Ammon's horn (tissue), 1 donor: ENCODE results near the gene ACTA1.
"Not testable (repeated sequence)": the region's sequence is repeated elsewhere in the genome, so short reads cannot be mapped to it uniquely, and the experiment has no call there.

ENCODE experiments used
- DNase-seq: peaks from one replicate; pipeline ENCODE4 v3.0.0-alpha.2; 2016; ENCODE audit warnings: low spot score

Gene ACTA1

DNA sequence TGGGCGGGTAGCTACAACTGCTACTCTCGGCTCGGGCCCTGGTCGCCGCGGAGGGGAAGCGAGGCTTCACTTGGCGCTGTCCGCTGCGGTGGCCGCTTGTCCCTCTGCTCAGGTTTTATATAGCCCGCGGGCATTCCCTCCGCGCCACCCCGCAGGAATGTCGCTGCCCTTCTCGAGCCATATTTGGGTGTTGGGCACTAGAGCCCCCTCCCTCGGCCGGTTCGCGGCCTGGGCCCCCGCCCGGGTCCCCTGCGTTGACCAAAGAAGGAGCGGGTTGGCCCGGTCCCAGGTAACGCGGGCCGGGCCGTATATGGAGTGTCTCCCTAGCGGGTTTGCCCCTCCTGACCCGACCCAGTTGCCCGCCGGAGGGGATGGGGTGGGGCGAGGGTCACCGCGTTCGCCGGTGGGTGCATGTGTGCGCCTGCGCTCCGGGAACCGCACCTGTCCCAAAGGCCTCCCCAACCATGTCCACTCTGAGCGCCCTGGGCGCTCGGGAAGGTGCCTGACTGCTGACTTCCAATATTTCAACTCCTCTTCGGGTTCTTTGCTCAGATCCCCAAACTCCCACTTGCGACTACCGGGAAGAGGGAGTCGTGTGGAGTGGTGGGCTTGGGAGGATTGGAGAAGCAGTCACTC lies at the start of gene ACTA1:
TSS of gene ACTA1 (minus strand) at position 90 of the 636 bp plus-strand sequence. CDS start 979 bp downstream, outside the sequence.
- DNase-seq, result no peak

DNA sequence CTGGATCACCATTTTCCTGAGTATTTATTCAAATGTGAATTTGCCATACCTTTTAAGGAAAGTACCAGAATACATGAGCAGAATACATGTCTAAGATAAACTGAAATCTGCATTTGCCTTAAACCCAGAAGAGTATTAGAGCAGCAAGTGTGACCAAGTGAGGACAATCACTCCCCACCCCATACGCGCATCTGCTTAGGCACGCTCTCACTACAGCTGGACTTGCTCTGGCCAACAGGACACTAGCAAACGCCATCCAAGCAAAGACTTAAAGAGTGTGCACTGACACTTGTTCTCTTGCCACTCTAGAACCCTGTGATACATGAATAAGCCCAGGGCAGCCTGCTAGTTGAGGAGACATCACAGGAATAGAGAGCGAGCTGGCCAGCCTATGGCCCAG lies 48.6 kb upstream of the ACTA1 start:
- DNase-seq, result peak; percentile 8

DNA sequence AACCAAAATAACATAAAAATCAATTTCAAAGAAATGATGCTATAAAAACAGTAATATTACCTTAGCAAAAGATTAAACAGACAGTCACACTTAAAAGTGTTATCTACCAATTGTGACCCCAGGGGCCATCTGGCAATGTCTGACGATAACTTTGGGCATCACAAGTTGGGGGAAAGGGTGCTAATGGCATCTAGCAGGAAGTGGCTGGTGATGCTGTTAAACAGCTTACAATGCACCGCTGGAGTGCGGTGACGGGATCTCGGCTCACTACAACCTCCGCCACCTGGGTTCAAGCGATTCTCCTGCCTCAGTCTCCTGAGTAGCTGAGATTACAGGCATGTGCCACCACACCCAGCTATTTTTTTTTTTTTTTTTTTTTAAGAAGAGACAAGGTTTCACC lies 46.6 kb upstream of the ACTA1 start:
- DNase-seq, result no peak

DNA sequence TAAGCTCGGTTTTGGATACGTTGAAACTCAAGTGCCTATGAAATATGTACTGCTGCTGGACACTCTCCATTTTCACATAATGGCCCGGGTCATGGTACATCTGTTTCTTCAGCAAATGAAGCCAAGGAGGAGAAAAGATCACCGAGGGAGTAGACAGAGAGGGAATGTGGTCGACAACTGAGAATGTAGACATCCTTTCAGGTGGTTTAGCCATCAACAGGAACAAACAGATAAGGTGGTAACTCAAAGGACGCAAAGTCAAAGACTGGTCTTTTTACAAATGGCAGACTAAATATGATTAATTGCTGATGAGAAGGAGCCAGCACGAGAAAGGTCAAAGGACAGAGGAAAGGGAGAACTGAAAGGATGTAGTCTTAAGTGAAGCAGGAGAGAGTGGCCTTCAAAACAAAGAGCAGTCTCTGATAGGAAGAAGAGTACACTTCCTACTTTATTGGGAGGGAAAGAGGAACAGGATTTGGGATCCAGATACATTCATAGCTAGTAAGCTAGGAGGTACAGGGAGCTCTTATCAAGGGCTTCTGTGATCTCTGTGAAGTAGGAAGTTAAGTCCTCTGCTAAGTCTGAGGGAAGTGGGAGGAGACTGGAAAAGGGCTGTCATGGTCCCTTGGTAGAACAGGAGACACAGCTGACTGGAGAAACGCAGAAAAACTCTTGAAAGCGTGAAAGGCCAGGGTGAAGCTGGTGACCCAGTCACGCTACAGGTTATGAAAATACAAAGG lies 45.9 kb upstream of the ACTA1 start:
- DNase-seq, result no peak

DNA sequence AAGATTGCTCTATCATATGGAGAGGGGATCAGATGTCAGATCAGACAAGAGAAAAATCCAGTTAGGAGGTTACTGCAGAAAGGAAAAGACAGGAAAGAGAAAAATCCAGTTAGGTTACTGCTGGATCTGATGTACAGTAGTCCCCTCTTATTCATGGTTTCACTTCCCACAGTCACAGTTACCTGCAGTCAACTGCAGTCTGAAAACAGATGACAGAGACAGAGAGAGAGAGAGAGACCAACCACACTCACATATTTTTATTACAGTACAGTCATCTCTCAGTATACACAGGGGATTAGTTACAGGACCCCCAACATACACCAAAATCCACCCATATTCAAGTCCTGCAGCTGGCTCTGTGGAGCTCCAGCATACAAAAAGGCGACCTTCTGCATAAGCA lies 45.0 kb upstream of the ACTA1 start:
- DNase-seq, result no peak

DNA sequence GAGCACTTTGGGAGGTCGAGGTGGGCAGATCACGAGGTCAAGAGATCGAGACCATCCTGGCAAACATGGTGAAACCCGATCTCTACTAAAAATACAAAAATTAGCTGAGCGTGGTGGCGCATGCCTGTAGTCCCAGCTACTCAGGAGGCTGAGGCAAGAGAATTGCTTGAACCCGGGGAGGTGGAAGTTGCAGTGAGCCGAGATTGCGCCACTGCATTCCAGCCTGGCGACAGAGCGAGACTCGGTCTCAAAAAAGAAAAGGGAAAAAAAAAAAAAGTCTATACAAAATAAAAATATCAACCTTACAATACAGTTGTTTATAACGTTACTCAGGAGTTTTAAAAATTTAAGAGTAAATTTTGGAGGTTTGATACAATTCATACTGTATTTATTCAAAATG lies 42.0 kb upstream of the ACTA1 start:
- not testable (repeated sequence) for DNase-seq

DNA sequence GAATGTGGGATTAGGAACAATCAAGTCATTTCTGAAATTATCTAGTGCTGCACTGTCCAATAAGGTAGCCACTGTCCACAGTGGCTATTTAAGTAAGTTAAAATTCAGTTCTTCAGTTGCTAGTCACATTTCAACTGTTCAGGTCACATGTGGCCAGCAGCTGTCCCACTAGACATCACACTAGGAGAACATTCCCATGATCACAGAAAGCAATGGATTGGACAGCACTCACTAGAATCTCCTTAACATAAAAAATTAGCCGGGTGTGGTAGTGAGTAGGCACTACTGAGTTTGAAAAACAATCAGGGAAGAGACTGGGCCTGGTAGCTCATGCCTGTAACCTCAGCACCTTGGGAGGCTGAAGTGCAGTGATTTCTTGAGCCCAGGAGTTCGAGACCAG lies 40.6 kb upstream of the ACTA1 start:
- DNase-seq, result no peak

DNA sequence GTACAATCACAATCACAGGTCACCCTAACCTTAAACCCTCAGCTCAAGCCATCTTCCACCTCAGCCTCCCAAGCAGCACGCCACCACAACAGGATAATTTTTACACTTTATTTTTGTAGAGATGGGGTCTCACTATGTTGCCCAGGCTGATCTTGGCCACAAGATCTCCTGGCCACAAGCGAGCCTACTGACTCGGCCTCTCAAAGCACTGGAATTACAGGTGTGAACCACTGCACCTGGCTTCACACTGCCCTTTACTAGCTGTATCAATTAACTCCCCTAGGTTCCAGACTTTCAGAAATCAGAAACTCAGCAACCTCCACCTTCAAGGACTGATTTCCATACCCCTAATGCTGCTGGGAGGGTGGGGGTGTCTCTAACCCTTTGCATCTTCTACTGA lies 37.3 kb upstream of the ACTA1 start:
- no peak for DNase-seq

DNA sequence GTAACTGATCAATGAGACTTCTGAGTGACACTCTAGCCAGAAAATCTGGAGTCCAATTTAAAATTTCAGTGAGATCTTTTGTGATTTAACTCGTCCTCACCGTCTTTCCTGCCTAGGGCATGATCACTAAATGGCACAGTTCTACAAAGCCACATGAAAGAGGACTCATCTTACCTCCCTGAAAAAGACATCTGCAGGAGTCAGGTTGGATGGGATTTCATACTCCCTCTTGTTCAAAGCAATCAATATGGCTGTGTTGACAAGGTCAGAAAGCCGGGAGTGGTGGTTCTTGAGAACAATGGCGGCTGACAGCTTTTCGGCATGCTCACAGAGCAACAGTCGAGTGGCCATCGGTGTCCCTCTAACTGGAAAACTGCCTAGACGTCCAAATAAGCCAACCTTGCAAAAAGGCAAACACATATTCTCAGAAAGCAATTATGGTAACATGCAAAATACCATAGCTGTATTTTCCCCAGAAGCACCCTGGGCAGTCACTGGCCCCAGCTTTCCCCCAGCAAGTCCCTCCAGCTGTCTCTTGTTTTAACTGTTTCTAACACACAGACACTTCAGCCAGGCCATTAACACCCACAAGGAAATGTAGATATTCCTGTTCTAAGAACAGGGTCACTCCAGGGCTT lies 36.6 kb upstream of the ACTA1 start:
- no peak for DNase-seq

DNA sequence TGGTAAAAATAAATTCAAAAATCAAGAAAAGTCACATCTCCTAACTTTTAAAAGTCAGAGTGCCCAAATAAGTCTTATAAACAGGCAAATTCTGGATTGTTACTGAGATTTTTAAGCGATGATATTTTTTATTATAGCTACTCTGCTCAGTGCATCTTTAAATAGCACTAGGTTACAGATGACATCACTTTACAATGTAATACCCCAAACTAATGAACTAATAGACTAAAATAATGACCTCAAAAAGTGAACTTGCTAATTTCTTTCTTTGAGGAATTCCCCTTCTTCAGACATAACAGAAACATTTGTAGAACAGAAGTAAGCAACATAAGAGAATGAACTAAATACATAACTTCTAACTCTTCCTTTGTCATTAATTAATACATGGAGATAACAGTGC lies 33.0 kb upstream of the ACTA1 start:
- DNase-seq, result no peak

DNA sequence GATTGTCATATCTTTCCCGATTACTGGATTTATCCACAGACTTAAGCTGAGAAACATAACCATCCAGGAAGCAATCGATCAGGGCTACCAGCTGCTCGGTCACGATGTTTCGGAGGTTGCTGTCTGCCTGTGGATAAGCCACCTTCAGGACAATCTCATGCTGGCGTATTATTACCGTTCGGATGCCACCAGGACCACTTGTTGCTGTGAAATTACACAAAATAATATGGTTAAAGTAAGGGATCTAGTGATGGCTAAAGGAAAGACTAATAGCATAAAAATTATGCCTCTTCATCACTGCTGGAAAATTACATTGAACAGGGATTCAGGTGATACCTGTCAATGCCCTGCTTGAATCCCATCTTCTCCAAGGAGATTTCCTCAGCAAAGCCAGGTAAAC lies 30.8 kb upstream of the ACTA1 start:
- DNase-seq, result no peak

DNA sequence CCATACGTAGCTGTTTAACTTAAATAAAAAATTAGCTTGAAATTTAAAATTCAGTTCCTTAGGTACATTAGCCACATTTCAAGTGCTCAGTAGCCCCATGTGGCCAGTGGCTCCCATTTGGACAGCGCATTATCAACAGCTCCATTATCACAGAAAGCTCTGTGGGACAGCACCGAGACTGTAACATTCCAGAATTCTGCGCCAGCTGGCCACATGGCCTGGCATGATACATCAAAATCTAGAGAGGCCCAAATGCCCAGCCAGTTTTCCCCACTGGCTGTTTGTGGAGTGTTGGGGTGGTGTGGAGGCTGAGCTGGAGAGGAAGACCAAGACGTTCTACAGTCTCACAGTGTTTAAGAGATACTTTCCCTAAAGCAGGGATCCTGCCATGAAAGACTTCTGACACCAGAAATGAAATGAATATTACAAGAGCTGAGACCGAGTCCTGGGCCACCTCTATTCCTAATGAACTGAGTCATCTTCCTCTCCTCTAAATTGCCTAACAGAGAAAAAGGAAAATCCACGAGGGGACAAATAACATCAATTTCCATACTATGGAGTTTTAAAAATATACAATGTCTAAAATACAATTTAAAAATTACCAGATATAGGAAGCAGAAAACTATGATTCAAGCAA lies 27.3 kb upstream of the ACTA1 start:
- peak; percentile 45 for DNase-seq

DNA sequence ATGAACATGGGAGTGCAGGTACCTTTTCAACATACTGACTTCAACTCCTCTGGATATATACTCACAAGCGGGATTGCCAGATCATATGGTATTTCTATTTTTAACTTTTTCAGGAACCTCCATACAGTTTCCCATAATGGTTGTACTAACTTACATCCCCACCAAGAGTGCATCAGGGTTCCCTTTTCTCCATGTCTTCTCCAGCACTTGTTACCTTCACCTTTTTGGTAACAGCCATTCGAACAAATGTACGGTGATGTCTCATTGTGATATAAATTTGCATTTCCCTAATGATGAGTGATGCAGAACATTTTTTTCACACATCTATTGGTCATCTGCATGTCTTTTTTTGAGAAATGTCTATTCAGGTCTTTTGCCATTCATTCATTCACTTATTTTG lies 25.9 kb upstream of the ACTA1 start:
- no peak for DNase-seq

DNA sequence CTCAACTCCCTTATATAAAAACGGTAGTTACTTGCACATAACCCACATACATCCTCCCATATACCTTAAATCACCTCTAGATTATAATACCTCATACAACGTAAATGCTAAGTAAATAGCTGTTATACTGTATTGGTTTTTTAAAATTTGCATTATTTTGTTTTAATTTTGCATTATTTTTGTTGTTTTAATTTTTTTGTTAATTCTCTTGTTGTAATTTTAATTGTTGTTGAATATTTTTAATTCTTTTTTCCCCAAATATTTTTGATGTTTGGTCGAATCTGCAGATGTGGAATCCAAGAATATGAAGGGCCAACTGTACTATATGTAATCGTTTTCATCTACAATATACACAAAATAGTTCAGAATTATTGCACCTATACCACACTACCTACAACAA lies 23.5 kb upstream of the ACTA1 start:
- DNase-seq, result no peak

DNA sequence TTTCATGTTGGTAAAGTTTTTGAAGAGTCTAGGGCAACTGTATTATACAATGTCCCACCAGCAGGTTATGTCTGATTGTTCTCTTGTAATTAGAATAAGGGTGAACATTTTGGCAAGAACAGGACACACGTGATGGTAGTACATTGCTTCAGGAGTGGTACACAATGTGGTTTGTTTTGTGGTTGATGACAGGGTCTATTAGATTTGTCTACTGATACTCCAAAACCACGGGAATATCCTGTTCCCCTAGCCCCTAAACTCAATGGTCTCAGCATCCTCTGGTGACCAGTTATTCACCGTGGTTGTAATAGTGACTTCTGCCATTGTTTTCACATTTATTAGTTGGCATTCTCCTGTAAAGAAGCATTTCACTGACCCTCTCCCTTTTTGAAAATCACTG lies 22.1 kb upstream of the ACTA1 start:
- DNase-seq, result no peak

DNA sequence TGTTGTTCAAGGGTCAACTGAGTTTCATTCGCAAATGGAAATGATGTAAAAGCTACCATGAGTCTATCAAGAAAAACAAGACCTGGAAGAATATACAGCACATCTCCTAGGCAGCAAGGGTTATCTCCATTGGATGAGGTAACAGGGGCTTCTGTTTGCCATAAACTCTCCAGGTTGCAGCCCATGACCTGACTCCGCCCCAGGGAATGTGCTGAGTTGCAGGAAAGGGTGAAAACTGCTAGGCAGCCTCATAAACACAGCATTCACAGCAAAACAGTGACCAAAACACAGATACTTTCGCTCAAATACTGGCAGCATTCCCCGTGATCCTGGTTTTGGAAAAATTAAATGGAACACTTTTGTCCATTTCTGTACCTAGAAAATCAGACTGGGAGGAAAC lies 20.2 kb upstream of the ACTA1 start:
- DNase-seq, result no peak

DNA sequence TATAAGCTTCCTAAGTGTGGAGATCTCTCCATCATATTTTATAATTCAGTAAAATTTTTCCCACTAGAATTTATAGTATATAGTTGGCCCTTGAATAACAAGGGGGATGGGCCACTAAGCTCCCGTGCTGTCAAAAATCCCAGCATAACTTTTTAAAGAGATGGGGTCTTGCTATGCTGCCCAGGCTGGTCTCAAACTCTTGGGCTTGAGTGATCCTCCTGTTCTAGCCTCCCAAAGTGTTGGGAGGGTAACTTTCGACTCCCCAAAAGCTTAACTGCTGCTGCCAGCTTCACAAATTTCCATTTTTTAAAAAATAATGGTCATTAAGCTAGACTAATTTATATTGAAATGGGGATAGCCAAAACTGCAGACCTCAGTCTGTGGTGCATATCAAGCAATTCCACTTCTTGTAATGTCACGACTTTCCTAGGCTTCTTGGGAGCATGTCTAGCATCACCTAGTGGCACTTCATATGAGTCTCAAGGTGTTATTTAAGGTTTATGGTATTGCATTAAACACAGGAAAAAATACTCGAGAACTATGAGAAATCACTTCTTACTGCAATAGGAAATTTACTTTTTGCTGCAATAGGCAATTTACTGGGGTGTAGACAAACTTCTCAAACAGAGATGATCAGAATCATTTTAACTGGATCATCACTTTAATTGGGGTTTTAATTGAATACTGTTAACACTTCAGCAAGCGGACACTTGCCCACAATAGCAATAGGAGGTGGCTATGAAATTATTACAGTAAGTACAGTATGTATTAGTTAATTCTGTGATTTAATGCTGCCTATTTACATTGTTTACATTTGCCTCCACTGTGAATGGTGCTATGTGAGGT lies 19.3 kb upstream of the ACTA1 start:
- peak; percentile 24 for DNase-seq

DNA sequence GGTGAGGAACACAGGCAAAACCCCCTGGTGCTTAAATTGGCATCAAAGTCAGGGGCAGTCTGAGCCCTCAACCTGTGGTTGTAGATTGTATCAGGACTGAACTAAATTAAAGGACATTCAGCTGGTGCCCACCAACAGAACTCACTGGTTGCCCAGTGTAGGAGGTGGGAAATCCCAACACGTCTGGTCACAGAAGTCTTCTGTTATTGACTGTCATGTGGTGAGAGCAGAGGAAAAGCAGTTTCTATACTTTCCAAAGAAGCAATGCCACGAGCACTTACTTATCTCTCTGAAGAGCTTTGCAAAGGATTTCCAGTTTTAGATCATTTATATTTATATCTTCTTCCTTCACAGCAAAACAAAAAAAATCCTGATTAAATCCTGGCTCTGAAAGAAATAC lies 15.0 kb upstream of the ACTA1 start:
- no peak for DNase-seq

DNA sequence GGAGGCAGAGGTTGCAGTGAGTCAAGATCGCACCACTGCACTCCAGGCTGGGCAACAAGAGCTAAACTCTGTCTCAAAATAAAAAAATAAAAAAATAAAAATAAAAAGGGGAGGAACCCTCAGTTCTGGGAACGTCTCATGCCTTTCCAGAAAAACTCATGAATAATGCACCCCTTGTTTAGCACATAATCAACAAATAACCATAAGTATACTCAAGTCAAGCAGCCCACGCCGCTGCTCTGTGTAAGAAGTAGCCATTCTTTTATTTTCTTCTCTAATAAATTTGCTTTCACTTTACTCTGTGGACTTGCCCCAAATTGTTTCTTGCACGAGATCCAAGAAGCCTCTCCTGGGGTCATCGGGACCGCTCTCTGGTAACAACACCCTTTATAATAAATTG lies 14.5 kb upstream of the ACTA1 start:
- no peak for DNase-seq

DNA sequence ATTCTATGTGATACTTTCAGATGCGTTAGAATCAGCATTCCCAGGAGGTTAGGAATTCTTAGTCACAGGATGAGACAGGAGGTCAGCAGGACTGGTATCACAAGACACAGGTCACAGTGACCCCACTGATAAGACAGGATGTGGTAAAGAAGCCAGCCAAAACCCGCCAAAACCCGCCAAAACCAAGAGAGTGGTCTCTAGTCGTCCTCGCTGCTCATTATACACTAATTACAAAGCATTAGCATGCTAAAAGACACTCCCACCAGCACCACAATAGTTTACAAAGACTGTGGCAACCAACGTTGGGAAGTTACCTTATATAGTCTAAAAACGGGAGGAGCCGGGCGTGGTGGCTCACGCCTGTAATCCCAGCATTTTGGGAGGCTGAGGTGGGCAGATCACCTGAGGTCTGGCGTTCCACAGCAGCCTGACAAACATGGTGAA lies 13.9 kb upstream of the ACTA1 start:
- DNase-seq, result no peak

DNA sequence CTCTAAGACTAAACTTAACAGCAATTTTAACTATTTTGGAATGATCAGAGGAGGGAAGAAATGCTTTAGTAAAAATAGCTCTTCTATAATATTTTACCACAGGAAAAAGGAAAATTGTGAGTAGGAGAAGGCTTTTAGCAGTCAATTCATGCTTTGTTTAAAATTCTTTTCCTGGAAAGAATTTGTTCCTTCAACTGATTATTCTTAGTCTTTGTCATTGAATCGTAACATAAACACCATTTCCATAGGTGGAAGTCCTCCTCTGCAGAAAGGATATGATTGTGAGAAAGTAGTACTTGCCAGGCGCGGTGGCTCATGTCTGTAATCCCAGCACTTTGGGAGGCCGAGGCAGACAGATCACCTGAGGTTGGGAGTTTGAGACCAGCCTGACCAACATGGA lies 11.9 kb upstream of the ACTA1 start:
- no peak for DNase-seq
